B cell (primary cell): Measurements from ENCODE around the gene NUP210. TPM values are rescaled to one million over a fixed set of nuclear protein-coding genes. Genes with fewer than 3 reads are reported as not detected.

Experiments
- ATAC-seq: fragments of 200-7000 bp; cut with Tn5 transposase; one replicate; pipeline ENCODE4 v1.10.0; 2021; ENCODE audit warnings: low read depth, mild to moderate bottlenecking, moderate number of reproducible peaks, moderate library complexity
- CTCF ChIA-PET: fragments of 350-600 bp; sonication (Branson Sonifier 250); formaldehyde crosslinking; loops from one replicate; lab custom pipeline; 2021; ENCODE audit warnings: antibody characterized with exemption, inconsistent platforms; lab: Charles Lee
- POLR2A ChIA-PET: fragments of 350-600 bp; sonication (Branson Sonifier 250); formaldehyde crosslinking; loops from one replicate; lab custom pipeline; 2021; ENCODE audit warnings: antibody characterized with exemption; lab: Charles Lee
- DNase-seq: peaks from one replicate; pipeline ENCODE4 v3.0.0; 2013
- H2AFZ ChIP-seq: 2 replicates; pipeline ENCODE4 v1.6.1; 2012; ENCODE audit warnings: mild to moderate bottlenecking, low read depth, low read length; ENCODE audit not compliant: insufficient read depth, poor library complexity, severe bottlenecking
- H3K27ac ChIP-seq, 2 donors: 1 replicate in 1 of 2; 2 replicates in 1 of 2; pipeline ENCODE4 v1.5.1; 2012 to 2013; ENCODE audit warnings: low read length in 2 of 2, mild to moderate bottlenecking in 2 of 2, moderate library complexity in 1 of 2
- H3K27me3 ChIP-seq, 4 experiments: fragments of 200-600 bp in 1 of 4; sonication (generic) in 1 of 4; replicated peaks in 1 of 4; 1 replicate in 2 of 4; 2 replicates in 2 of 4; pipeline versions ENCODE4 v1.6.1 to v1.7.0; 2013 to 2016; ENCODE audit warnings: low read length in 3 of 4, mild to moderate bottlenecking in 2 of 4, mixed read lengths in 1 of 4, moderate library complexity in 1 of 4; ENCODE audit not compliant: insufficient read depth in 4 of 4, control insufficient read depth in 3 of 4; ENCODE audit errors: control extremely low read depth in 1 of 4
- H3K36me3 ChIP-seq, 2 experiments: replicated peaks in 1 of 2; 1 replicate in 1 of 2; 2 replicates in 1 of 2; pipeline versions ENCODE4 v1.6.1 to v1.7.1; 2013; ENCODE audit warnings: low read length in 1 of 2; ENCODE audit not compliant: insufficient read depth in 2 of 2, control insufficient read depth in 1 of 2; ENCODE audit errors: control extremely low read depth in 1 of 2, extremely low read depth in 1 of 2
- H3K4me1 ChIP-seq, 2 donors: fragments of 200-600 bp in 1 of 2; sonication (generic) in 1 of 2; 1 replicate in 1 of 2; 2 replicates in 1 of 2; pipeline versions ENCODE4 v1.5.1 to v1.6.1; 2013 to 2017; ENCODE audit warnings: low read length in 2 of 2; ENCODE audit not compliant: control insufficient read depth in 2 of 2, insufficient read depth in 2 of 2
- H3K4me2 ChIP-seq: replicated peaks from 2 replicates; pipeline ENCODE3; 2012; ENCODE audit warnings: mild to moderate bottlenecking, low read depth, low read length; ENCODE audit not compliant: poor library complexity, severe bottlenecking
- H3K4me3 ChIP-seq, 5 experiments: fragments of 200-600 bp in 1 of 5; sonication (generic) in 1 of 5; 1 replicate in 3 of 5; 2 replicates in 2 of 5; pipeline versions ENCODE4 v1.5.1 to v1.7.0; 2011 to 2016; ENCODE audit warnings: low read length in 4 of 5, mild to moderate bottlenecking in 4 of 5, low read depth in 2 of 5, control low read depth in 1 of 5, moderate library complexity in 1 of 5; ENCODE audit not compliant: insufficient read depth in 1 of 5; ENCODE audit errors: control extremely low read depth in 1 of 5, extremely low read depth in 1 of 5
- H3K79me2 ChIP-seq: fragments of 200-600 bp; sonication (generic); one replicate; pipeline ENCODE4 v1.6.0; 2016; ENCODE audit warnings: low read length; ENCODE audit not compliant: control insufficient read depth, insufficient read depth
- H3K9ac ChIP-seq: fragments of 200-600 bp; sonication (generic); 2 replicates; pipeline ENCODE4 v1.6.1; 2017; ENCODE audit warnings: mild to moderate bottlenecking, low read length, moderate library complexity
- H3K9me3 ChIP-seq, 3 donors: one replicate each; pipeline versions ENCODE4 v1.6.1 to v1.7.1; 2013; ENCODE audit warnings: low read length in 2 of 3; ENCODE audit not compliant: control insufficient read depth in 2 of 3, insufficient read depth in 1 of 3; ENCODE audit errors: control extremely low read depth in 1 of 3
- H4K20me1 ChIP-seq: 2 replicates; pipeline ENCODE4 v1.6.0; 2012; ENCODE audit warnings: mild to moderate bottlenecking, low read length; ENCODE audit not compliant: insufficient read depth, control insufficient read depth, poor library complexity, severe bottlenecking
- H3K27ac Mint-ChIP-seq: one replicate; pipeline ENCODE4 v1.8.0; 2021; ENCODE audit warnings: mixed read lengths
- H3K27me3 Mint-ChIP-seq: one replicate; pipeline ENCODE4 v1.8.0; 2021; ENCODE audit warnings: mixed read lengths
- H3K4me1 Mint-ChIP-seq: one replicate; pipeline ENCODE4 v1.8.0; 2021; ENCODE audit warnings: mixed read lengths
- H3K4me3 Mint-ChIP-seq: one replicate; pipeline ENCODE4 v1.8.0; 2021; ENCODE audit warnings: mixed read lengths
- H3K9me3 Mint-ChIP-seq: one replicate; pipeline ENCODE4 v1.8.0; 2022; ENCODE audit warnings: mixed read lengths; ENCODE audit not compliant: insufficient read depth
- CTCF ChIP-seq: fragments of 200-600 bp; IDR thresholded peaks from one replicate; pipeline ENCODE4 v1.8.0; 2022; ENCODE audit warnings: antibody characterized with exemption, mild to moderate bottlenecking
- EZH2 ChIP-seq: IDR thresholded peaks from 2 replicates; pipeline ENCODE4 v1.6.1; 2012; ENCODE audit warnings: borderline replicate concordance, low read depth, mild to moderate bottlenecking, moderate library complexity, low read length; ENCODE audit not compliant: insufficient read depth, poor library complexity, severe bottlenecking
- WGBS: methylation state at CpG from one replicate; pipeline ENCODE4 v1.1.5; 2013; ENCODE audit warnings: missing lambda C conversion rate; ENCODE audit not compliant: insufficient coverage; 5-methylcytosine and 5-hydroxymethylcytosine counted together
- intact Hi-C: fragments of 100-400 bp; cut with micrococcal nuclease; formaldehyde crosslinking; loops from one replicate; pipeline ENCODE4 v1.10.0; 2022
- polyA plus RNA-seq: library from polyadenylated mRNA; depleted of rRNA; stranded (reverse); fragments of >200 nt; gene quantifications from 2 replicates; pipeline ENCODE4 v1.2.3, GENCODE V29; 2012
- total RNA-seq, 2 donors: library from RNA; stranded (reverse); fragments of 120-200 nt in 1 of 2; gene quantifications; 1 replicate in 1 of 2; 2 replicates in 1 of 2; pipeline versions ENCODE4 v1.2.3 to v1.2.4, GENCODE V29; 2013 to 2022

NUP210 gene
- total and polyA plus RNA-seq, 2 donors (not counting 1 experiment from before 2014, with no cell fraction given), result 114 to 159 TPM

- POLR2A ChIA-PET, result interaction anchor here (0.6 kb wide), 1 partner anchor 122 kb away, joined by 4 read pairs; the partner anchor contains the start of gene HDAC11
- Histone ChIP-seq H3K9me3 (no peaks in the 10 kb centered on the region), H3K27me3 (no peaks in the 10 kb centered on the region), H3K27ac (no peak overlapping the region), H4K20me1 (peaks cover 55% of the 10 kb centered on the region), H3K9ac (no peak overlapping the region), H3K36me3 (peaks cover 0 to 97% of the 10 kb centered on the region in 2 experiments), H3K79me2 (peaks cover 24% of the 10 kb centered on the region), H3K4me2 (no peak overlapping the region), H3K4me1 (peaks cover 0 to 9% of the 10 kb centered on the region in 2 donors), H3K4me3 (no peak overlapping the region), H2AFZ (no peak overlapping the region)
- DNase-seq (no peak), ATAC-seq (no peak)
- intact Hi-C loops, result no loop called here
- no peaks in the 10 kb centered on the region for H3K9me3 Mint-ChIP-seq
- H3K4me1 Mint-ChIP-seq, result peaks cover 9% of the 10 kb centered on the region
- CTCF ChIA-PET, result interaction anchor here (0.6 to 1.1 kb wide), 3 partner anchors 11 to 266 kb away, joined by 3 read pairs; no protein-coding TSS in a partner anchor
- no peak for TF ChIP-seq EZH2
- no peak for TF ChIP-seq CTCF
- H3K4me3 Mint-ChIP-seq, result no peak overlapping the region
- H3K27ac Mint-ChIP-seq, result no peak overlapping the region
- H3K27me3 Mint-ChIP-seq, result no peaks in the 10 kb centered on the region
- WGBS, result 94% methylated on average over 7 of the region's 18 CpGs
Observed at GRCh38 chr3:13358051-13358450, 62.1 kb downstream of the NUP210 start.

GRCh38 chr3:13357074-13357473 is 63.0 kb downstream of the NUP210 start:
- WGBS, result 98% methylated on average over 11 of the region's 11 CpGs
- no peaks in the 10 kb centered on the region for H3K27me3 Mint-ChIP-seq
- Histone ChIP-seq H3K27ac (no peak overlapping the region), H3K9ac (no peak overlapping the region), H3K36me3 (peaks cover 0 to 97% of the 10 kb centered on the region in 2 experiments), H3K9me3 (peaks cover 0 to 4% (median 0%) of the 10 kb centered on the region in 3 donors), H3K4me1 (peaks cover 0 to 12% of the 10 kb centered on the region in 2 donors), H4K20me1 (peaks cover 55% of the 10 kb centered on the region), H3K79me2 (peaks cover 18% of the 10 kb centered on the region), H2AFZ (no peak overlapping the region), H3K27me3 (no peaks in the 10 kb centered on the region), H3K4me3 (no peak overlapping the region), H3K4me2 (no peak overlapping the region)
- no peaks in the 10 kb centered on the region for H3K9me3 Mint-ChIP-seq
- ATAC-seq, result no peak
- no peak overlapping the region for H3K4me3 Mint-ChIP-seq
- ChIA-PET CTCF (interaction anchor here (1.1 to 1.2 kb wide), 2 partner anchors 95 to 265 kb away, joined by 3 read pairs; no protein-coding TSS in a partner anchor), POLR2A (no interaction called here)
- H3K27ac Mint-ChIP-seq, result no peak overlapping the region
- DNase-seq, result no peak
- intact Hi-C loops, result no loop called here
- peaks cover 15% of the 10 kb centered on the region for H3K4me1 Mint-ChIP-seq
- TF ChIP-seq EZH2, result no peak
- TF ChIP-seq CTCF, result no peak
